GM18870 (cell line): ENCODE measurements around the gene CDK5RAP2.
"Not testable (repeated sequence)": the region's sequence is repeated elsewhere in the genome, so short reads cannot be mapped to it uniquely, and the experiment has no call there.

Experiments used
- ATAC-seq: cut with Tn5 transposase; IDR thresholded peaks from one replicate; pipeline ENCODE4 v1.9.1; 2021; ENCODE audit warnings: moderate library complexity; ENCODE audit not compliant: unreplicated experiment

The CDK5RAP2 gene

DNA sequence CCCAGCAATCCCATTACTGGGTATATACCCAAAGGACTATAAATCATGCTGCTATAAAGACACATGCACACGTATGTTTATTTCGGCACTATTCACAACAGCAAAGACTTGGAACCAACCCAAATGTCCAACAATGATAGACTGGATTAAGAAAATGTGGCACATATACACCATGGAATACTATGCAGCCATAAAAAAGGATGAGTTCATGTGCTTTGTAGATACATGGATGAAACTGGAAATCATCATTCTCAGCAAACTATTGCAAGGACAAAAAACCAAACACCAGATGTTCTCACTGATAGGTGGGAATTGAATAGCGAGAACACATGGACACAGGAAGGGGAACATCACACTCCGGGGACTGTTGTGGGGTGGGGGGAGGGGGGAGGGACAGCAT, 64.0 kb downstream of the CDK5RAP2 start:
- ATAC-seq: not testable (repeated sequence)

DNA sequence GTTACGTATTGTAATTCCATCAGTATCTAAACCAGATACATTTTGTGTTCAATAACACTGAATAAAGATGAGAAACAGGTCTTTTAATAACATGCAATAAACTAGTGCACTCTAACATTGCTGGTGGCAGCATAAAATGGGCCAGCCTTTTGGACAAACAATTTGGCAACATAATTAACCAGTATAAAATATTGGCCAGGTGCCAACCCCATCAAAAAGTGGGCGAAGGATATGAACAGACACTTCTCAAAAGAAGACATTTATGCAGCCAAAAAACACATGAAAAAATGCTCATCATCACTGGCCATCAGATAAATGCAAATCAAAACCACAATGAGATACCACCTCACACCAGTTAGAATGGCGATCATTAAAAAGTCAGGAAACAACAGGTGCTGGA, 64.5 kb downstream of the CDK5RAP2 start:
- ATAC-seq: not testable (repeated sequence)

DNA sequence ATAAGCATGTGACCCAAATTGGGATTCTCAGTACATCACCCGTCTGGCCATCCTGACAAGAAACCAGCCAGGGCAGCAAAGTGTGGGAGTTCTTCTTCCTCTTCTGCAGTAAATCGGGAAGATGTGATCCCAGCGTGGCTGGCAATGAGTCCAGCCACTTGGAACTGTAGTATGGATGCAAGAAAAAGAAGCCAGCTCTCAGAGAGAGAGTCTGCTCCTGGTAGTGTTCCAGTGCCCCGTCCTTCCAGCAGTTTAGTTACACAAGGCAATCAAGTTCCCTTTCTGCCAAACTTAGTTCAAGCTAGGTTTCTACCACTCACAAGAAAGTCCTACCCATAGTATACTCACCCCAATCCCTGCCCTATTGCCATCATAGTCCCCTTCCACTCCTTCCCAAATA, 65.6 kb downstream of the CDK5RAP2 start:
- no peak for ATAC-seq

DNA sequence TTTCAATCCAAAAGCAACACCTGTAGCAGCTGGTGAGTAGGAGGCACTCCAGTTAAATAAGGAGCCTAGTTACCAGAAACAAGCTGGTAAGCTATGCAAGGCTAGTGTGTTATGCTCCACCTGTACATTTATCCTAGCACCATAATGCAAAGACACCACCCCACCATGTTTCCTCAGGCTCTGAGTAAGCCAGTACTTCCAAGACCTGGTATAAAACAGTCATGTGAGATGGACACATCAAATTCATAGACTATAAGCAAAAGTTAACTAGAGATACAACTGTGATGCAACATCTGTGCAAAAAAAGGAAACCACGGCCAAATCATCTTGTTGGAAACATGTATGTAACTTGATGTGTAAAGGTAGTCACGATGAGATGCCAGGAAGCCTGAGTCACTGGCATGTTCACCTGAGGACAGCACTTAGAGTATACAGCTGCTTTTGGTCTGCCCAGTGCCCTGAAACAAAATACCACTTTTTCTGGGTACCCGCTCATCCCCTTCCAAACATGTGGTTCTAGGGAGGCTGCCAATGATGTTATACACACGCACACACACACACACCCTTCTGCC, 66.1 kb downstream of the CDK5RAP2 start:
- ATAC-seq: no peak

DNA sequence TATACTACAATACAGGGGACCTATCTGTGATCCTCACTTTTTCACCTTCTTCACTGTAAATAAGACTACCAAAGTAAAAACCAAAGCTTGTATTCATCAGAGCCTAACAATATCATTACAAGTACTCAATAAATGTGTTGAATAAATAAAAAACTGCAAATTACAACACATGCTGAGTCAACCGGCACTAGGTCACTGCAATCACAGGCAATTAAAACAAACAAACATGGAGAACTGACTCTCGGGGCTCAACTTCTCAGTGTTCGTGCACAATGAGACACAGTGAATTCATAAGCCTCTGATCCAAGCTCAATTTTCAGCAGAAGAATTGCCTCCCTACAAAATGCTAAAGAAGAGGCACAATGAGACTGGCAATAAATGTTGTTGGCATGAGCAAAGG, 69.2 kb downstream of the CDK5RAP2 start:
- ATAC-seq: no peak

DNA sequence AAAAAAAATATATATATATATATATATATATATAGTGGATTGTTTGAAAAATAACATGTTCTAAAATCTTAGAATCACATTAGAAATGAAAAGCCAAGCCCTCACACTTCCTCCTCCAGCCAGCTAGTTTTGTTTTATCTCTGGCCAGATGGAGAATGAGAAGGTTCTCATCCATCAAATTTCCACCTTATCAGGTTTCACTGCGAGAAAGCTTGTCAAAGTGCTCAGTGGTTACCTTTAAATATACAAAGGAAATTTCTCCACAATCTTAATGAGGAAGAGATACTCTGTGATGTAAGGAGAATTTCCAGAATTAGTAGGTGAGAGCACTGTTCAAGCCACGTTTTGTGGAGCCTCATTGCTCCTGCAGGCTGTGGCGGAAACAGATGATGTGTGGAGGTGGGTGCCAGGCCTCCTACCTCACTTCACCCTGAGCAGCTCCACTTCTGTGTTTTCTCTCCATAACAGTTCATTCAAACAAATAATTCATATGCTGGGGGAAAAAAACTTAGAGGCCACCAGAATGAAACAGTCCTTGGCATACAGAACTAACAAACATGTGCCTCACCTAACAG, 71.9 kb downstream of the CDK5RAP2 start:
- ATAC-seq: no peak

DNA sequence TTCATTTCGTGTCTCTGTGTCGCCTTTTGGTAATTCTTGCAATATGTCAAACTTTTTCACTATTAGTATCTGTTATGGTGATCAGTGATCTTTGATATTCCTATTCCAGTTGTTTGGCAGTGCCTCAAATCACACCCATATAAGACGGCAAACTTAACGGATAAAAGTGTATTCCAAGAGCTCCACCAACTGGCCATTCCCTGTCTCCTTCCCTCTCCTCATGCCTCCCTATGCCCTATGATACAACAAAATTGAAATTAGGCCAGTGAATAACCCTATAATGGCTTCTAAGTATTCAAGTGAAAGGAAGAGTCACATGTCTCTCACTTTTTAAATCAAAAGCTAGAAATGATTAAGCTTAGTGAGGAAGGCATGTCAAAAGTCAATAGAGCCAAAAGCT, 74.8 kb downstream of the CDK5RAP2 start:
- no peak for ATAC-seq

DNA sequence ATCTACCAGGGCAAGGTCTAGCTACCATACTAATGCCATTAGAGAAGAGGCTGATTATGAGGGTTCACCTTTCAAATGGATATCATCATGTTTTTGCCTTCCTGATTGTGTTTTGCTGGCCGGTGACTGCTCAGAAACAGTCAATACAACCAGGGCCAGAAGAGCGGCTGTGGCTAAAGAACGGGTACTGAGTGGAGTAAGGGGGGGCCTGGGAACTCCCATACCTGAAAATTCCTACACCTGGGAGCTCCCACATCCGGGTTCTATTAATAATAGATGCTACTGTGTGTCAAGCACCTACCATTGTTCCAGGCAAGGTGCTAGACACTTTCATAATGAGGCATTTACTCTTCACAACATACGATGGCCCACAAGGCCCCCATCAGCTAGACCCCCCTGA, 79.2 kb downstream of the CDK5RAP2 start:
- ATAC-seq: no peak

DNA sequence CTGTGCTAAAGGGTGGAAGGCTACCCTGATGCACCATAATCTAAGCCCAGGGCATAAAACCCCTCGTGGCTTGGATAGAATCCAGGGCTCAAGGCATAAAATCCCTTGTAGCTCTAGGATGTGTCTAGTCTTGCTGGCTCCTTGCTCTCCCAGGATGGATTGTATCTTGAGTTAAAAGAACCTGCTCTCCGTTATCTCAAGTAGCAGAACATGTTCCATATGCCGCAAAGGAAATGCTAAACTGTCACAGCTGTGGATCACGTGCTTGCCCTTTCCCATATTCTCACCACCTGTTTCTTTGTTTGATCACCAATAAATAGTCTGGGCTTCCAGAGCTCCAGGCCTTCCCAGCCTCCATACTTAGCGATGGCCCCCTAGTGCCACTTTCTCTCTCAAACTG, 82.1 kb downstream of the CDK5RAP2 start:
- not testable (repeated sequence) for ATAC-seq

DNA sequence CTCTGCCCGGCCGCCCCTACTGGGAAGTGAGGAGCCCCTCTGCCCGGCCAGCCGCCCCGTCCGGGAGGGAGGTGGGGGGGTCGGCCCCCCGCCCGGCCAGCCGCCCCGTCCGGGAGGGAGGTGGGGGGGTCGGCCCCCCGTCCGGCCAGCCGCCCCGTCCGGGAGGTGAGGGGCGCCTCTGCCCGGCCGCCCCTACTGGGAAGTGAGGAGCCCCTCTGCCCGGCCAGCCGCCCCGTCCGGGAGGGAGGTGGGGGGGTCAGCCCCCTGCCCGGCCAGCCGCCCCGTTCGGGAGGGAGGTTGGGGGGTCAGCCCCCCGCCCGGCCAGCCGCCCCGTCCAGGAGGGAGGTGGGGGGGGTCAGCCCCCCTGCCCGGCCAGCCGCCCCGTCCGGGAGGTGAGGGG, 83.5 kb downstream of the CDK5RAP2 start:
- not testable (repeated sequence) for ATAC-seq

DNA sequence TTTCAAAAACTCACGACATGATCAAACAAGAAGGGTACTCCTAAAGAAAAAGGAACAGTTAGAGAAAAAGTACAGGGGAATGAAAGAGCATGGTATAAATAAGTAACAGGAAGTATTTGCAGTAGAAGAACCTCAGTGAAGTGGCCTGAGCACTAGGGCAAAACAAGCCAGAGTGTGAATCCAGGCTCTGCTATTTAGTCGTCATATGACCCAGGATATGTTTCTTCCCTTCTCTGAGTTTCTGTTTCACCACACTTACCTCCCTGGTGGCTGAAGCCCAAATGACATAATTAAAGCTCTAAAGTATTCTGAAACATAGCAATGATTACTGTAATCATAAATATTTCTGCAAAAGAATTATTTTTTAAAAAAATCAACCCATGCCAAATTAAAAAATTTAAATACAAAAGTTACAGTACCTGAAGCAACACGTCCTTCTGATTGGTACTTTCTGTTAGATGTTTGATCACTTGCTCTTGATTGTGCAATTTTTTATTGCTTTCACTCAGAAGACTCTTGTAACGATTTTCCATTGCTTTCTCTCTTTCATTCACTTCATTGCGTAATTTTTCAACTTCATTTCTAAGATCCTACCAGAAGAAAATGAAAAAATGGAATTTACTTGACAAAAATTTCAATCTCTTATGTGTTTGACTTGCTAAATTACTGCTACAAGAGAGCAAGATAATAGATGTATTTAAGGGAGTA, 88.9 kb downstream of the CDK5RAP2 start:
- ATAC-seq: peak; percentile 97

DNA sequence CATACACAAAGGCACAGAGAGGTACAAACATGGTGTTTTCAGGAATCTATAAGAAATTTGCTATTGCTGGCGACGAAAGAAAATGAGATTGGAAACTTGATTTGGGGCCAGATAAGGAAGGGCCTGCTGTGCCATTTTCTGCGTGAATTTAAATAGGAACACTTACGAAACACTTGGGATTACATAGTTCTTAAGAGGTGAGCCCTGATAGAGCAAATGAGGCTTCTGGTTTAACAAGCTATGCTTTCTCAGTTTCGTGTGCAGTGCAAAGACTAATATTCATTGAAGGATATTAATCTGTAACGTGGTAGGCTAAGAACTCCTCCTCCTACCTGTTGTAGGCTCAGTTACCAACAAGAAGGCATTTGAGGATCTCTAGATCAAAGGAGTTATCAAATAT, 93.1 kb downstream of the CDK5RAP2 start:
- ATAC-seq: no peak

DNA sequence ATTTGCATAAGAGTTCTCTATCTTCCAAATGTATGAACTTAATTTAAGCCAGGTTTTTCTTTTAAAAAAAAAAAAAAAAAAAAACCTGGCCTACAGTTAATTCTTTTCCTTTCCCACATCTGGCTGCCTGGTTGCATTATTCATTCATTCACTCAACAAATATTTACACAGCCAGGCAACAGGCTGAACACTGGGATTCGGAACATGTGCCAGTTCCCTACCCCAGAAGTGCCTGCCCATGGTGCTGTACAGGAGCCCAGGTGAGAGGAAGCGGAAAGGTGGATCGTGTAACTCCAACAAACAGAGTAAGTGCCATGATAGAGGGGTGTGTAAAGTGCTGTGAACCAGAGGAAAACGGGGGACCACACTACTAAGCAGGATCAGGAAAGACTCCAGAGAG, 93.6 kb downstream of the CDK5RAP2 start:
- ATAC-seq: no peak

DNA sequence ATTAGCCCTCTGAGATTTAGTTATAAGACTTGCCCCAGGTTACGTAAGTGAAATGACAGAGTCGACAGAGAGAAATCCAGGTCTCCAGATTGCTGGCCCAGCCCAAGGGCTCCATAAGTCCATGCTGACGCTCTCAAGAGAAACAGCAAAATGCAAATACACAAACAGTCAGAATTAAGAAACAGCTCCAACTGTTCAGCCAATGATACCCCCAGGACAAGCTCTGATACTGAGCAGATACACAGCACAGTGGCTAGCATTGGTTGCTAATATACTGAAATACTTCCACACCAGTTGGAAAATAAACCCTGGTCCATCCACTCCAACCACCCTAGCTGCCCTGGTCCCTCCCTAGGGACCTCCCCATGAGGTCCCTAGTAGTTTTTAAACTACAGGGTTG, 94.2 kb downstream of the CDK5RAP2 start:
- ATAC-seq: no peak

DNA sequence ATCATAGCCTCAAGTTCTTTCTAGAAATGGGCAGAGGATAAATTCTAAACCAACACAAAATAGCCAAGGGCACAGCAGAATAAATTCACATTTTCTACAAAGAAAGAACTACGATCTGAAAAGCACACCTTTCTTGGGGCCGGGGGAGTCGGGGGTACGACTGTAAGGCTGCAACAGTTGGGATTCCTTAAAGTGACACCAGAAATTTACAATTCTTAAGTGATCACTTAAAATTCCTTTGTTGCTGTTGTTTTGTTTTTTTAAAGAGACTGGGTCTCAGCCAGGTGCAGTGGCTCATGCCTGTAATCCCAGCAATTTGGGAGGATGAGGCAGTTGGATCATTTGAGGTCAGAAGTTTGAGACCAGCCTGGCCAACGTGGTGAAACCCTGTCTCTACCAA, 95.8 kb downstream of the CDK5RAP2 start:
- no peak for ATAC-seq

DNA sequence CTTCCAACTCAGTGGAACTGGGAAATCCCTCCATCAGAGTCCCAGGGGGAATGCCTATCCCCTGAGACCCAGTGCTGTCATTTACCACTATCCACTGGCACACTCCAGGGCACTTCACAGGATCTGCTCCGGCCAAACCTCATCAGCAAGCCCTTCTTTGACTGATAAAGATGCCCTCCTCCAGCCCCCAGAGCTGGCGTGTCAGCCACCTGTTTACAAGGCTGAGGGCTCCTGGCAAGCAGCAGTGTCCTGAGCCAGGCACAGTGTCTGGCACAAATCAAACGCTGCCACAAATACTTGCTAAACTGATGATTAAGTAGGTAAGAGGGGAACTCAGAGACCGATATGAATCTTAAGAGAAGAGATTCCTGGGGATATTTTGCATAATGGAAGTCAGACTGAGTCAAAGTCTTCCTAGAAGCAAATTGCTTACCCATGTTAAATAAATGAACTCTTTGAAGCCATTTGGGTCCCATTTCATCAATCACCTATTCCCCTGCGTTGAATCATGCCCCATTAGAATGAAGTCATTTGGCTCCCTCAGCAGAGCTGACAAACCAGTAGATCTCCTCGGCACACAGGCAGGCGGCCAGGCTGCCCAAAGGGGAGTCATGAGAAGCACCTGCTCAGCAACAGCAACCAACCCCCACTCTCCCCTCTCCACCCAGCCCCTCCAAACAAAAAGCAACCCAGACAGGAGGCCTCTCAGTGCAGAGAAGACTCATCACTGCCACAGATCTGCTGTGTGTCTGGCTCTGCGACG, 97.4 kb downstream of the CDK5RAP2 start:
- no peak for ATAC-seq

DNA sequence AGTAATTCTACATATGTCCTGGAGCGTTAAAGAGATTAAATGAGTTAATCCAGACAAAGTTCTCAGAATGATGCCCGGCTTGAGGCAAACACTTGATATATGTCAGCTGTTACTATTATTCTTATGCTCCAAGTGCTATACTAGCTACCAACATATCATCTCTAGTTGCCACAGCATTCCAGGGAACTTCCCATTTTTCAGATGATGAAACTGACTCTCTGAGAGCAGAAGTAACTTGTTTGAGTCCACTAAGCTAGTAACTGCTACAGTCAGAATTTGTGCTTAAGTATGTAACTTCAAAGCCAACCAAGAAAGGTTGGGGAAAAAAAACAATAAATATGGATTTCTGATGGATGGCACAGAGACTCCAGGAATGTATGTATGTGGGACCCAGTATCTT, 98.1 kb downstream of the CDK5RAP2 start:
- ATAC-seq: no peak

DNA sequence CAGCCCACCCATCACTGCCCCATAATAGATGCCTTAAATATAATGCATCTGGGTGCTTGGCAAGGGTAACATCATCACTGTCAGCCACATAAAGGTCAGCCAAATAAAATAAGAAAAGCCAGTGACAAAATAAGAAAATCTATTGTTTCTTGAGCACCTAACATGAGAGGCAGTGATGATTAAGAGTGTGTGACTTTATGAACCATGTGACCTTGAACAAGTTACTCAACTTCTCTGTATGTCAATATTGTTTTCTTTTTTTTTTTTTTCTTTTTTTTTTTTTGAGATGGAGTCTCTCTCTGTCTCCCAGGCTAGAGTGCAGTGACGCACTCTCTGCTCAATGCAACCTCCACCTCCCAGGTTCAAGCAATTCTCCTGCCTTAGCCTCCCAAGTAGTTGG, 98.7 kb downstream of the CDK5RAP2 start:
- ATAC-seq: no peak

DNA sequence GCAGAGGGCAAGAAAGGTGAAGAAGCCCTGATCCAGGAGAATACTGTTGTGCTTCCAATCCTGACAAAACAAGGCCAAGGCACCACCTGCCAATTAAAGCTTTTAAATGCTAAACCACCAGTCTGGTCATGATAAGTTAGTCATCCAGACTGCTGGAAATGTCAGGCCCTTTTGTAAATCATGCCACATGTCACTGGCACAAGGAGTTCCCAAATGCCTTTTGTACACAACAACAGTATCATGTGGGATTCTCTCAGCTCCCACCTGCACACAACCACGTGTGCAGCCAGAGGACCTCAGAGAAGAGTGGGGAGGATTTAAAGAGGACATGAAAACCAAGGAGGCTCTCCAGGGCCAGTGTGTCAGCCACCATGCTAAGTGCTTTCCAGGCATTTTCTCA, 99.3 kb downstream of the CDK5RAP2 start:
- no peak for ATAC-seq

DNA sequence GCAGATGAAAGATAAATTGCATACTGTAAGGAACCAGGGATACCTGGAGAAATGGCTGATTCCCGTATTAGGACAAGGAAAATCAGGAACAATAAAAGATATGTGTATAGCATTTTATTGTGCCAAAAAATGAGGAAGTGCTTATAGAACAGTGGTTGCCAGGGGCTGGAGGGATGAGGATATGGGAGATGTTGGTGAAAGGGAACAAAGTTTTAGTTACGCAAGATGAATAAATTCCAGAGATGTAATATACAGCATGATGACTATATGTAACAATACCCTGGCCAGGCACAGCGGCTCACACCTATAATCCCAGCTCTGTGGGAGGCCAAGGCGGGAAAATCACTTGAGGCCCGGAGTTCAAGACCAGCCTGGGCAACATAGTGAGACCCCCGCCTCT, 101.8 kb downstream of the CDK5RAP2 start:
- ATAC-seq: no peak

DNA sequence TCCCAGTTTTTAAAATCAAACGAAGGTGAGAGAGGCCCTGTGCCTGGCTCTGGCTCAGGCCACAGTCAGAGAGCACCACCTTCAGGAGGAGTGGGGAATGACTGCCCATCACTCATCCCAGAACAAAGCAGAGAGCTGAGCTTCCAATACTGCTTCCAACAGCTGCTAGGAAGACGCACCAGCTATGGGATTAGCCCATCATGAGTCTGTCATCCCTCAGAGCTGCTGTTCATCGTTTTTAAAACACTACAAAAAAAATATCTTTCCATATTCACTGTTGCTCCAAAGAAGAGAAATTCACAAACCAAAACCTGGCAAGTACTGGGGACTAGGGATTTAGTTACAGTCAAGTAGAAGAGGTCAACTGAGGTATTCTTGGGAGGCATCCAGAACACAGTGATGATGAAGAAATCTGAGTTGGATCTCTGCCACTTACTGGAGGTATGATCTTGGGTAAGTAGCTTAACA, 102.4 kb downstream of the CDK5RAP2 start:
- peak; percentile 52 for ATAC-seq

DNA sequence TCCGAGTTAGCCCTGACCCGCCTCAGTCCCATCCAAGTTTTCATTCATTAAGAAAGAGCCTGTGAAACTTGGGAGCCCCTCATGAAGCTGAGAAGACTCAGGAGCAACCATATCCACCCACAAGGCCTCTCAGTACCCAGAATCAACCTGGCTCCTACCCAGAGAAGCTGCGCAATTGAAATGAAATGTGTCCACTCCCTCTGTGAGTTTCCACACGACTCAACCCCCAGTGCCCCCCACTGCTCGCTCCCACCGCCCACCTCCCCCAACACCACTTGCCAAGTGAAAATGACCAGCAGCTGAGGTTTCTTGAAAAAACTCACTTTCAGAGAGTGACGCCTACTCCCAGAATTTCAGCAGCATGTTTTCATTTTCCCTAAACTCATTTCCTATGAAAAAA, 104.6 kb downstream of the CDK5RAP2 start:
- no peak for ATAC-seq
